ENCODE data around the gene VSIG2.

VSIG2 gene

GRCh38 chr11:124717786-124718651 lies 34.0 kb downstream of the VSIG2 start:
- no peak for DNase-seq

- no peak for DNase-seq
Measured at GRCh38 chr11:124717421-124717785, 34.7 kb downstream of the VSIG2 start.

GRCh38 chr11:124716591-124716990 lies 35.5 kb downstream of the VSIG2 start:
- no peak for DNase-seq

- no peak for DNase-seq
Measured at GRCh38 chr11:124712392-124712791, 39.7 kb downstream of the VSIG2 start.

- no peak for DNase-seq
Measured at GRCh38 chr11:124707829-124708228, 44.2 kb downstream of the VSIG2 start.

GRCh38 chr11:124700028-124700427 lies 52.0 kb downstream of the VSIG2 start:
- DNase-seq: no peak

GRCh38 chr11:124699547-124699946 lies 52.5 kb downstream of the VSIG2 start:
- no peak for DNase-seq

Data from midbrain (tissue), 1 donor.